Measurements from ENCODE around the gene ABCA10.

- TF ChIP-seq POLR2AphosphoS5 (IDR thresholded peaks at IDR 0.05; ENCODE audit: low read depth, low read length), result no peak
- no peak for TF ChIP-seq CTCF (IDR thresholded peaks at IDR 0.05)
- TF ChIP-seq REST (IDR thresholded peaks at IDR 0.05; ENCODE audit: insufficient read depth in 1 of 2, low read depth in 2 of 2, low read length in 1 of 2), result no peak
These were observed 4.8 kb downstream of the ABCA10 start for GRCh38 chr17:69223809-69224208.
